ENCODE data around the gene TTC28. TPM values are rescaled to one million over a fixed set of nuclear protein-coding genes. Genes with fewer than 3 reads are reported as not detected.

TTC28 gene
- total and polyA plus RNA-seq, 7 donors = 1.2 to 12.1 (median 3.5) TPM

- H3K27me3 ChIP-seq (ENCODE audit: insufficient read depth in 3 of 3, low read length in 2 of 3) = no peaks in the 10 kb centered on the region
- DNase-seq = no peak
- intact Hi-C loops (cut with DNase I) = no loop called here
- WGBS, 3 donors = 69 to 79% (median 76%) methylated on average over 4 of the region's 4 CpGs
- ATAC-seq = no peak
- no peaks in the 10 kb centered on the region for H3K9me3 ChIP-seq
- no peak for TF ChIP-seq CTCF (IDR thresholded peaks at IDR 0.05)
- peaks cover 2 to 3% of the 10 kb centered on the region in 2 donors for H3K36me3 ChIP-seq (ENCODE audit: insufficient read depth in 1 of 2, low read depth in 1 of 2)
- H3K4me1 ChIP-seq = no peaks in the 10 kb centered on the region
- no peak overlapping the region for H3K4me3 ChIP-seq
- H3K27ac ChIP-seq = no peak overlapping the region
Observed at GRCh38 chr22:28106617-28107016, 573.0 kb downstream of the TTC28 start.

GRCh38 chr22:28105988-28106387, 573.7 kb downstream of the TTC28 start:
- intact Hi-C loops (cut with DNase I) = no loop called here
- Histone ChIP-seq H3K4me3 (no peak overlapping the region), H3K36me3 (ENCODE audit: insufficient read depth in 1 of 2, low read depth in 1 of 2) (peaks cover 2 to 6% of the 10 kb centered on the region in 2 donors), H3K27me3 (ENCODE audit: insufficient read depth in 3 of 3, low read length in 2 of 3) (no peaks in the 10 kb centered on the region), H3K4me1 (no peaks in the 10 kb centered on the region), H3K9me3 (no peaks in the 10 kb centered on the region), H3K27ac (no peak overlapping the region)
- 71 to 81% (median 77%) methylated on average over 2 of the region's 2 CpGs for WGBS, 3 donors
- DNase-seq (no peak), ATAC-seq (no peak)
- TF ChIP-seq CTCF (IDR thresholded peaks at IDR 0.05) = no peak

- Histone ChIP-seq H3K4me1 (no peaks in the 10 kb centered on the region), H3K27me3 (ENCODE audit: insufficient read depth in 3 of 3, low read length in 2 of 3) (no peaks in the 10 kb centered on the region), H3K27ac (no peak overlapping the region), H3K9me3 (no peaks in the 10 kb centered on the region), H3K4me3 (no peak overlapping the region), H3K36me3 (ENCODE audit: insufficient read depth in 1 of 2, low read depth in 1 of 2) (peaks cover 2 to 12% of the 10 kb centered on the region in 2 donors)
- no peak for DNase-seq
- 75 to 85% (median 83%) methylated on average over 9 of the region's 9 CpGs for WGBS, 3 donors
- ATAC-seq = no peak
- intact Hi-C loops (cut with DNase I) = no loop called here
- TF ChIP-seq CTCF (IDR thresholded peaks at IDR 0.05) = no peak
Observed at GRCh38 chr22:28105413-28105812, 574.2 kb downstream of the TTC28 start.

- DNase-seq = no peak
- H3K9me3 ChIP-seq = no peaks in the 10 kb centered on the region
- H3K36me3 ChIP-seq (ENCODE audit: insufficient read depth in 1 of 2, low read depth in 1 of 2) = peaks cover 2 to 17% of the 10 kb centered on the region in 2 donors
- no peak for ATAC-seq
- no peak overlapping the region for H3K4me3 ChIP-seq
- intact Hi-C loops (cut with DNase I) = no loop called here
- no peak for TF ChIP-seq CTCF (IDR thresholded peaks at IDR 0.05)
- no peaks in the 10 kb centered on the region for H3K27me3 ChIP-seq (ENCODE audit: insufficient read depth in 3 of 3, low read length in 2 of 3)
- no peak overlapping the region for H3K27ac ChIP-seq
- no peaks in the 10 kb centered on the region for H3K4me1 ChIP-seq
- WGBS, 3 donors = 84 to 91% (median 89%) methylated on average over 2 of the region's 2 CpGs
Observed at GRCh38 chr22:28103596-28103995, 576.0 kb downstream of the TTC28 start.

- no peaks in the 10 kb centered on the region for H3K27me3 ChIP-seq (ENCODE audit: insufficient read depth in 3 of 3, low read length in 2 of 3)
- no peaks in the 10 kb centered on the region for H3K4me1 ChIP-seq
- DNase-seq (no peak), ATAC-seq (no peak)
- WGBS, 3 donors = 89 to 91% (median 90%) methylated on average over 5 of the region's 5 CpGs
- H3K27ac ChIP-seq = no peak overlapping the region
- no peaks in the 10 kb centered on the region for H3K9me3 ChIP-seq
- no peak overlapping the region for H3K4me3 ChIP-seq
- no peak for TF ChIP-seq CTCF (IDR thresholded peaks at IDR 0.05)
- intact Hi-C loops (cut with DNase I) = no loop called here
- peaks cover 0 to 27% of the 10 kb centered on the region in 2 donors for H3K36me3 ChIP-seq (ENCODE audit: insufficient read depth in 1 of 2, low read depth in 1 of 2)
Observed at GRCh38 chr22:28102151-28102812, 577.4 kb downstream of the TTC28 start.

Measured in psoas muscle (tissue), 8 donors.